ENCODE measurements around the gene ADARB1.

Gene ADARB1

GRCh38 chr21:45234965-45235364 lies 160.6 kb downstream of the ADARB1 start:
- in situ Hi-C loops (cut with MboI; ENCODE audit: low sequenced_read_pairs, unreplicated experiment) = no loop called here
- no peak for DNase-seq (ENCODE audit: low spot score)
- no peak for TF ChIP-seq CTCF (IDR thresholded peaks at IDR 0.05; ENCODE audit: borderline replicate concordance, control extremely low read depth, extremely low read depth, insufficient read depth, missing control alignments)

- in situ Hi-C loops (cut with MboI; ENCODE audit: low sequenced_read_pairs, unreplicated experiment) = no loop called here
- TF ChIP-seq CTCF (IDR thresholded peaks at IDR 0.05; ENCODE audit: borderline replicate concordance, control extremely low read depth, extremely low read depth, insufficient read depth, missing control alignments) = no peak
- DNase-seq (ENCODE audit: low spot score) = no peak
These were observed 161.1 kb downstream of the ADARB1 start for GRCh38 chr21:45235488-45235887.

- peak; percentile 15 for TF ChIP-seq CTCF (IDR thresholded peaks at IDR 0.05; ENCODE audit: borderline replicate concordance, control extremely low read depth, extremely low read depth, insufficient read depth, missing control alignments)
- in situ Hi-C loops (cut with MboI; ENCODE audit: low sequenced_read_pairs, unreplicated experiment) = no loop called here
- no peak for DNase-seq (ENCODE audit: low spot score)
These were observed 162.1 kb downstream of the ADARB1 start for GRCh38 chr21:45236481-45236880.

- no peak for DNase-seq (ENCODE audit: low spot score)
- TF ChIP-seq CTCF (IDR thresholded peaks at IDR 0.05; ENCODE audit: borderline replicate concordance, control extremely low read depth, extremely low read depth, insufficient read depth, missing control alignments) = no peak
- in situ Hi-C loops (cut with MboI; ENCODE audit: low sequenced_read_pairs, unreplicated experiment) = no loop called here
These were observed 163.0 kb downstream of the ADARB1 start for GRCh38 chr21:45237401-45237800.

- in situ Hi-C loops (cut with MboI; ENCODE audit: low sequenced_read_pairs, unreplicated experiment) = no loop called here
- TF ChIP-seq CTCF (IDR thresholded peaks at IDR 0.05; ENCODE audit: borderline replicate concordance, control extremely low read depth, extremely low read depth, insufficient read depth, missing control alignments) = no peak
- no peak for DNase-seq (ENCODE audit: low spot score)
These were observed 167.0 kb downstream of the ADARB1 start for GRCh38 chr21:45241357-45241756.

GRCh38 chr21:45243603-45244002 lies 169.2 kb downstream of the ADARB1 start:
- no peak for TF ChIP-seq CTCF (IDR thresholded peaks at IDR 0.05; ENCODE audit: borderline replicate concordance, control extremely low read depth, extremely low read depth, insufficient read depth, missing control alignments)
- in situ Hi-C loops (cut with MboI; ENCODE audit: low sequenced_read_pairs, unreplicated experiment) = no loop called here
- DNase-seq (ENCODE audit: low spot score) = no peak

- in situ Hi-C loops (cut with MboI; ENCODE audit: low sequenced_read_pairs, unreplicated experiment) = no loop called here
- no peak for DNase-seq (ENCODE audit: low spot score)
- TF ChIP-seq CTCF (IDR thresholded peaks at IDR 0.05; ENCODE audit: borderline replicate concordance, control extremely low read depth, extremely low read depth, insufficient read depth, missing control alignments) = no peak
These were observed 170.5 kb downstream of the ADARB1 start for GRCh38 chr21:45244799-45245340.
